Right renal pelvis (tissue), 4 donors: ENCODE measurements around the gene IGFBP1. TPM values are rescaled to one million over a fixed set of nuclear protein-coding genes. Genes with fewer than 3 reads are reported as not detected.
"Not testable (repeated sequence)": the region's sequence is repeated elsewhere in the genome, so short reads cannot be mapped to it uniquely, and the experiment has no call there.

Experiments
- DNase-seq, 4 donors: peaks; one replicate each; pipeline ENCODE4 v3.0.0-alpha.2; 2013; ENCODE audit warnings: low read depth in 4 of 4, low spot score in 3 of 4, missing footprints in 1 of 4
- polyA plus RNA-seq, 4 donors: library from polyadenylated mRNA; unstranded; fragments of 120-200 nt; gene quantifications; one replicate each; pipeline ENCODE4 v1.2.1, GENCODE V29; 2013; ENCODE audit not compliant: insufficient read length in 4 of 4

Gene IGFBP1
- polyA plus RNA-seq = under 1 TPM; 0.43 to 0.96 (median 0.65) TPM

- no peak for DNase-seq
These were observed at the start of gene IGFBP1 for GRCh38 chr7:45888185-45888992. Gene IGFBP1, plus strand, starts transcription at chr7:45888488. Its CDS starts 165 bp downstream, at chr7:45888653.

- DNase-seq = not testable (repeated sequence)
These were observed 49.4 kb upstream of the IGFBP1 start for GRCh38 chr7:45838852-45839251.

GRCh38 chr7:45841926-45842717 is 46.2 kb upstream of the IGFBP1 start:
- not testable (repeated sequence) for DNase-seq

GRCh38 chr7:45846536-45846935 is 41.8 kb upstream of the IGFBP1 start:
- DNase-seq = not testable (repeated sequence)

- DNase-seq = not testable (repeated sequence)
These were observed 39.6 kb upstream of the IGFBP1 start for GRCh38 chr7:45848734-45849133.

GRCh38 chr7:45852984-45853383 is 35.3 kb upstream of the IGFBP1 start:
- not testable (repeated sequence) for DNase-seq

- DNase-seq = not testable (repeated sequence)
These were observed 34.8 kb upstream of the IGFBP1 start for GRCh38 chr7:45853491-45853890.

GRCh38 chr7:45855680-45856079 is 32.6 kb upstream of the IGFBP1 start:
- not testable (repeated sequence) for DNase-seq

- not testable (repeated sequence) for DNase-seq
These were observed 31.4 kb upstream of the IGFBP1 start for GRCh38 chr7:45856888-45857287.

GRCh38 chr7:45863715-45864114 is 24.6 kb upstream of the IGFBP1 start:
- DNase-seq = no peak

- DNase-seq = no peak
These were observed 22.5 kb upstream of the IGFBP1 start for GRCh38 chr7:45865594-45866410.

- no peak for DNase-seq
These were observed 20.8 kb upstream of the IGFBP1 start for GRCh38 chr7:45867471-45867870.

- DNase-seq = no peak
These were observed 18.9 kb upstream of the IGFBP1 start for GRCh38 chr7:45869426-45869825.

GRCh38 chr7:45872116-45873034 is 15.9 kb upstream of the IGFBP1 start:
- no peak for DNase-seq

GRCh38 chr7:45873035-45873354 is 15.3 kb upstream of the IGFBP1 start, which contains the start of gene CCDC201:
Gene CCDC201, minus strand, starts transcription at chr7:45873082. Its CDS starts 75 bp downstream, at chr7:45873007.
- no peak for DNase-seq

GRCh38 chr7:45873355-45873754 is 14.9 kb upstream of the IGFBP1 start:
- no peak for DNase-seq

- DNase-seq = no peak
These were observed 13.7 kb upstream of the IGFBP1 start for GRCh38 chr7:45874408-45875131.

GRCh38 chr7:45876519-45876918 is 11.8 kb upstream of the IGFBP1 start:
- no peak for DNase-seq
